HFFc6 (cell line): ENCODE measurements around the gene MICAL2. TPM values are rescaled to one million over a fixed set of nuclear protein-coding genes. Genes with fewer than 3 reads are reported as not detected.

ENCODE experiments used
- DNase-seq: peaks from one replicate; pipeline ENCODE4 v3.0.0-alpha.2; 2018
- H3K27ac Mint-ChIP-seq: 2 replicates; pipeline ENCODE4 v1.8.0; 2020; ENCODE audit warnings: mild to moderate bottlenecking, mixed read lengths
- H3K27me3 Mint-ChIP-seq: 2 replicates; pipeline ENCODE4 v1.8.0; 2021; ENCODE audit warnings: mild to moderate bottlenecking, moderate library complexity, mixed read lengths; ENCODE audit not compliant: insufficient read depth
- H3K36me3 Mint-ChIP-seq: 2 replicates; pipeline ENCODE4 v1.8.0; 2021; ENCODE audit warnings: low read depth, mixed read lengths
- H3K4me1 Mint-ChIP-seq: 2 replicates; pipeline ENCODE4 v1.8.0; 2020; ENCODE audit warnings: low read depth, mixed read lengths
- H3K4me3 Mint-ChIP-seq: 2 replicates; pipeline ENCODE4 v1.8.0; 2020; ENCODE audit warnings: mild to moderate bottlenecking, moderate library complexity, mixed read lengths
- H3K9me3 Mint-ChIP-seq: 2 replicates; pipeline ENCODE4 v1.8.0; 2020; ENCODE audit warnings: mild to moderate bottlenecking, mixed read lengths
- CTCF ChIP-seq: fragments of 200-600 bp; sonication (generic); IDR thresholded peaks from 2 replicates; pipeline ENCODE4 v1.5.0; 2021; ENCODE audit warnings: antibody characterized with exemption, mild to moderate bottlenecking
- total RNA-seq, 6 experiments: library from RNA; stranded (reverse); fragmentation: NEBNext Ultra II Directional; extraction: Animal tissue kit (Norgen Biotek cat#: 25700); gene quantifications; 2 replicates in 1 of 6; 3 replicates in 5 of 6; pipeline ENCODE4 v1.2.3, GENCODE V29; 2021

Gene MICAL2
- total RNA-seq, 6 experiments from 2014 or later: 199 to 252 (median 233) TPM

- Mint-ChIP-seq H3K27me3 (no peaks in the 10 kb centered on the region; the same call in 1 of the 2 replicates), H3K36me3 (peaks cover 48% of the 10 kb centered on the region), H3K27ac (no peak overlapping the region), H3K9me3 (no peaks in the 10 kb centered on the region), H3K4me1 (peaks cover 35% of the 10 kb centered on the region), H3K4me3 (no peak overlapping the region)
- DNase-seq: no peak
- TF ChIP-seq CTCF: no peak
Measured at GRCh38 chr11:12260731-12261521, 150.5 kb downstream of the MICAL2 start.

GRCh38 chr11:12261551-12261950 is 151.2 kb downstream of the MICAL2 start:
- Mint-ChIP-seq H3K36me3 (peaks cover 47% of the 10 kb centered on the region), H3K4me1 (peaks cover 35% of the 10 kb centered on the region), H3K9me3 (no peaks in the 10 kb centered on the region), H3K27ac (no peak overlapping the region; the same call in 1 of the 2 replicates), H3K27me3 (no peaks in the 10 kb centered on the region; the same call in 1 of the 2 replicates), H3K4me3 (no peak overlapping the region)
- TF ChIP-seq CTCF: no peak
- DNase-seq: no peak

DNA sequence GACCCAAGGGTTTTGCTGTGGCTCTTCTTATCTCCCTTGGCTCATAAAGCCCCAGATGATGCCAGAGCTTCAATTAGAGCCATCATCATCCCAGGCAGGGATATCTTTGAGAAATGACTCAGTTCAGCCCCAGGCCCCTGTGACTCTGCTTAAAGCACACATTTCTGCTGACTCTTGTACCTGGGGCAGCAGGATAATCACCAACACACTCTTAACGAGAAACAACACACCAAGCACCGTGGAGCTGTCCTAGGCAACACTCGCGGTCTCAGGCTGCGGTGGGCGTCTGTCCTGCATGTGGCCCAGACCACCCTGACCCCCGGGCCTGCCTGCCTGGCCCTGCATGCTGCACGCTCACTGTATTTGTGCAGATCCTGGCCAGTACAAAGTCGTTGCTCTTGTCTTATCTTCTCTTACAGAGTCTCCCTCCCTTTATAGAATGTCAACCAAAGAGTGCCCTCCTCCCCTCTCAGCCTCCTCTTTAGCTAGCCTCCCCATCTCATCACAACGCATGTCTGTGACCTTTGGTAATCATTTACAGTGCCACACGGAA is 152.8 kb downstream of the MICAL2 start:
- TF ChIP-seq CTCF: no peak
- H3K4me1 Mint-ChIP-seq: peaks cover 25% of the 10 kb centered on the region
- H3K27me3 Mint-ChIP-seq: no peaks in the 10 kb centered on the region; the same call in 1 of the 2 replicates
- H3K9me3 Mint-ChIP-seq: no peaks in the 10 kb centered on the region
- peaks cover 50% of the 10 kb centered on the region for H3K36me3 Mint-ChIP-seq
- peak overlapping the region; percentile 32 for H3K27ac Mint-ChIP-seq
- H3K4me3 Mint-ChIP-seq: no peak overlapping the region
- peak; percentile 31 for DNase-seq

DNA sequence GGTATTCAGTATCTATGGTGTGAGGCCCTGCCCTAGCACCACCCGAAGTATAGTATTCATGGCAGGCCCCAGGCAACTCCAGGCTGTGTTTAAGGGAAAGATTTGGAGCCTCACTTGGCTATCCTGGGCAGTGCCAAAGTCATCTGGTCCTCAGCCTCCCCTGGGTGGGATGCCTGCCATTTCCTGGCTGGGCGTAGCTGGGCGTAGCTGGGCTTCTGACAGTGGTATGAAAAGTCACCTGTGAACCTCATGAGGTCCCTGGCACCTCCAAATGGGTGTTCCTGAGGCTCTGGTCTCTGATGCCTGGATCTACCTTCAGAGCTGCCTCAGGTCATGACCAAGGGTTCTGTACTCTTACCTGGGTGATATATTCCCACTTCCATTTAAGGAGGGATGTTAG is 154.0 kb downstream of the MICAL2 start:
- DNase-seq: no peak
- Mint-ChIP-seq H3K27ac (no peak overlapping the region), H3K4me3 (no peak overlapping the region)

DNA sequence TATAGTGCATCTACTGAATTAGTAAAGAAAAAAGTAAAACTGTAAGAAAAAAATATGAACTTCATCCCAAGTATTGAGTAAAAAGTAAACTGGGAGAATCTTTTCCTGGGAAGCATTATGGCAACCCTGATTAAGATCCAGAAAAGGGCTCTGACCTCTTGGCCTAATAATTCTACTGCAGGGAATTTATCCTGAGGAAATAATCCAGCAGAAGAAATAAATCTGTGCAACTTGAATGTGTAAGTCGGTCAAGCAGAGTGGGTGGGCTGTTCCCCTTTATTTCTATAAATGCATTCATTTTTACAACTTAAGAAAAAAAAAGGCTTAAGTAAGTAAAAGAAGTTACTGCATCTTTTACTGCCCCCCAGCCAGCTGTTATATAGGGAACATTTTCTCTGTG is 155.7 kb downstream of the MICAL2 start:
- Mint-ChIP-seq H3K4me1 (peaks cover 23% of the 10 kb centered on the region), H3K27ac (no peak overlapping the region), H3K27me3 (no peaks in the 10 kb centered on the region; the same call in 1 of the 2 replicates), H3K4me3 (no peak overlapping the region), H3K36me3 (peaks cover 34% of the 10 kb centered on the region), H3K9me3 (no peaks in the 10 kb centered on the region)
- no peak for DNase-seq
- no peak for TF ChIP-seq CTCF

More for the DNA sequence above, 154.0 kb downstream of the MICAL2 start:
- H3K27me3 Mint-ChIP-seq: no peaks in the 10 kb centered on the region; the same call in 1 of the 2 replicates
- H3K36me3 Mint-ChIP-seq: peaks cover 38% of the 10 kb centered on the region
- peaks cover 15% of the 10 kb centered on the region for H3K4me1 Mint-ChIP-seq
- no peak for TF ChIP-seq CTCF
- H3K9me3 Mint-ChIP-seq: no peaks in the 10 kb centered on the region
